K562 (cell line): ENCODE measurements around the gene CRADD. TPM values are rescaled to one million over a fixed set of nuclear protein-coding genes. Genes with fewer than 3 reads are reported as not detected.

Experiments
- BHLHE40 ChIP-seq: IDR thresholded peaks from 2 replicates; pipeline ENCODE4 v1.6.1; 2011; ENCODE audit warnings: low read length, improper control_type of control experiment
- CREB1 ChIP-seq, 2 experiments: sonication (generic) in 1 of 2; formaldehyde crosslinking in 1 of 2; IDR thresholded peaks; 2 replicates each; pipeline versions ENCODE4 v1.6.1 to v1.8.0; 2012 to 2022; ENCODE audit warnings: inconsistent platforms in 1 of 2, mild to moderate bottlenecking in 1 of 2, missing genetic modification reagents in 1 of 2, moderate library complexity in 1 of 2
- GATA2 ChIP-seq: sonication (generic); formaldehyde crosslinking; IDR thresholded peaks from 2 replicates; pipeline ENCODE4 v1.4.0; 2020; ENCODE audit warnings: mild to moderate bottlenecking, missing genetic modification reagents
- RAD51 ChIP-seq: fragments of 450-650 bp; IDR thresholded peaks from 2 replicates; pipeline ENCODE4 v1.7.1; 2016; ENCODE audit warnings: low read depth, mild to moderate bottlenecking, borderline replicate concordance
- TBL1XR1 ChIP-seq, 2 experiments: IDR thresholded peaks; 2 replicates each; pipeline ENCODE4 v1.6.1; 2012; ENCODE audit warnings: improper control_type of control experiment in 2 of 2, low read length in 2 of 2, mild to moderate bottlenecking in 1 of 2
- TOE1 ChIP-seq, 2 experiments: fragments of 450-650 bp in 1 of 2; sonication (generic) in 1 of 2; formaldehyde crosslinking in 1 of 2; IDR thresholded peaks; 2 replicates each; pipeline versions ENCODE4 v1.7.1 to v1.8.0; 2016 to 2022; ENCODE audit warnings: borderline replicate concordance in 2 of 2, mild to moderate bottlenecking in 2 of 2, antibody characterized with exemption in 1 of 2, inconsistent platforms in 1 of 2, low read depth in 1 of 2, missing genetic modification reagents in 1 of 2, moderate library complexity in 1 of 2
- ZNF239 ChIP-seq: fragments of 250-450 bp; sonication (Bioruptor Pico); IDR thresholded peaks from 2 replicates; pipeline ENCODE4 v1.4.0; 2020; ENCODE audit warnings: mild to moderate bottlenecking
- polyA plus RNA-seq, 8 experiments: library from polyadenylated mRNA; depleted of rRNA in 4 of 8; stranded (reverse) in 5 of 8; unstranded in 3 of 8; fragments of >200 nt; fragmentation: Nextera tagmentation in 2 of 8; fragmentation: Illumina TruSeq in 1 of 8; extraction: Ambion mirVana in 2 of 8; extraction: Trizol in 1 of 8; gene quantifications; 2 replicates each; pipeline versions ENCODE4 v1.2.1 to v1.2.3, GENCODE V29; 2011 to 2014; ENCODE audit warnings: inconsistent platforms in 1 of 8, missing spikeins in 1 of 8
- total RNA-seq, 7 experiments: library from RNA; depleted of rRNA in 6 of 7; stranded (reverse); fragments of >200 nt in 6 of 7; fragmentation: Illumina TruSeq in 2 of 7; extraction: Trizol in 2 of 7; gene quantifications; 2 replicates each; pipeline versions ENCODE4 v1.2.1 to v1.2.3, GENCODE V29; 2011 to 2021; ENCODE audit warnings: low replicate concordance in 1 of 7
- TF ChIP-seq, protein P1 (sequence below): fragments of 450-650 bp; formaldehyde crosslinking; IDR thresholded peaks from 2 replicates; pipeline ENCODE4 v1.4.0; 2020; ENCODE audit warnings: mild to moderate bottlenecking, moderate library complexity
- TF ChIP-seq, protein P2 (sequence below), 2 experiments: fragments of 450-650 bp; conservative IDR thresholded peaks; 2 replicates each; pipeline ENCODE4 v1.6.1; 2017; ENCODE audit warnings: mild to moderate bottlenecking in 2 of 2, moderate library complexity in 2 of 2
- TF ChIP-seq, protein P3 (sequence below): sonication (generic); formaldehyde crosslinking; IDR thresholded peaks from 2 replicates; pipeline ENCODE4 v1.8.0; 2022; ENCODE audit warnings: mild to moderate bottlenecking, missing genetic modification reagents

Gene CRADD
- total and polyA plus RNA-seq, 9 of the 15 experiments (the other 6 are each of a cell fraction or from before 2014, with no cell fraction given) = 20.5 to 41.1 (median 25.9) TPM

DNA sequence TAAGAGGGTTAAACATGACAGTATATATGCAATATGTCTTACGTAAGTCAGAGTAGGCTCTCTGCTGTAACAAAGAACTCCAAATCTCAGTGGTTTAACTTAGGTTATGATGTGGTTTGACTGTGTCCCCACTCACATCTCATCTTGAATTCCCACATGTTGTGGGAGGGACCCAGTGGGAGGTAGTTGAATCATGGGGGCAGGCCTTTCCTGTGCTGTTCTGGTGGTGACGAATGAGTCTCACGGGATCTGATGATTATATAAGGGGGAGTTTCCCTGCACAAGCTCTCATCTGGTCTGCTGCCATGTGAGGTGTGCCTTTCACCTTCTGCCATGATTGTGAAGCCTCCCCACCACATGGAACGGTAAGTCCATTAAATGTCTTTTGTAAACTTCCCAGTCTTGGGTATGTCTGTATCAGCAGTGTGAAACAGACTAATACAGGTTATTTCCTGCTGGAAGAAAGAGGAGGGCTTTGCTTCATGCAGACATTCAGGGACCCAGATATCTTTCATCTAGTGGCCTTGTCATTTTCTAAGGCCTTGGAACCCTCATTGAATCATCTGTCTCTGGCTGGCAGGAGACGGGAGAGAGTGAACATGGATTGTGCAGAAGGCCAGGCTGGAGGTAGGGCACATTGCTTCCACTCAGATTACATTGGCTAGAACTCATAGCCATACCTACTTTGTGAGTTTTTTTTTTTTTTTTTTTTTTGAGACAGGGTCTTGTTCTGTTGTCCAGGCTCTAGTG is 96.1 kb downstream of the CRADD start (continued):
- TF ChIP-seq, protein P1, sequence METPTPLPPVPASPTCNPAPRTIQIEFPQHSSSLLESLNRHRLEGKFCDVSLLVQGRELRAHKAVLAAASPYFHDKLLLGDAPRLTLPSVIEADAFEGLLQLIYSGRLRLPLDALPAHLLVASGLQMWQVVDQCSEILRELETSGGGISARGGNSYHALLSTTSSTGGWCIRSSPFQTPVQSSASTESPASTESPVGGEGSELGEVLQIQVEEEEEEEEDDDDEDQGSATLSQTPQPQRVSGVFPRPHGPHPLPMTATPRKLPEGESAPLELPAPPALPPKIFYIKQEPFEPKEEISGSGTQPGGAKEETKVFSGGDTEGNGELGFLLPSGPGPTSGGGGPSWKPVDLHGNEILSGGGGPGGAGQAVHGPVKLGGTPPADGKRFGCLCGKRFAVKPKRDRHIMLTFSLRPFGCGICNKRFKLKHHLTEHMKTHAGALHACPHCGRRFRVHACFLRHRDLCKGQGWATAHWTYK = no peak
- TF ChIP-seq CREB1 (IDR thresholded peaks at IDR 0.05) (peak; percentile 63; the same call in 1 of the 2 replicates), CREB1 (CRISPR knock-in tag; IDR thresholded peaks at IDR 0.05) (peak; percentile 84), TBL1XR1 (IDR thresholded peaks at IDR 0.05; ENCODE audit: low read length in 2 of 2) (no peak), TOE1 (IDR thresholded peaks at IDR 0.05; ENCODE audit: borderline replicate concordance) (peak; percentile 52; the same call in 1 of the 2 replicates), TOE1 (CRISPR knock-in tag; IDR thresholded peaks at IDR 0.05; ENCODE audit: borderline replicate concordance, low read depth) (no peak), GATA2 (CRISPR knock-in tag) (peak; percentile 42; the same call in 1 of the 2 replicates), RAD51 (peak; percentile 12; the same call in 1 of the 2 replicates), ZNF239 (CRISPR knock-in tag) (no peak), BHLHE40 (peak; percentile 86)
- TF ChIP-seq, protein P2, sequence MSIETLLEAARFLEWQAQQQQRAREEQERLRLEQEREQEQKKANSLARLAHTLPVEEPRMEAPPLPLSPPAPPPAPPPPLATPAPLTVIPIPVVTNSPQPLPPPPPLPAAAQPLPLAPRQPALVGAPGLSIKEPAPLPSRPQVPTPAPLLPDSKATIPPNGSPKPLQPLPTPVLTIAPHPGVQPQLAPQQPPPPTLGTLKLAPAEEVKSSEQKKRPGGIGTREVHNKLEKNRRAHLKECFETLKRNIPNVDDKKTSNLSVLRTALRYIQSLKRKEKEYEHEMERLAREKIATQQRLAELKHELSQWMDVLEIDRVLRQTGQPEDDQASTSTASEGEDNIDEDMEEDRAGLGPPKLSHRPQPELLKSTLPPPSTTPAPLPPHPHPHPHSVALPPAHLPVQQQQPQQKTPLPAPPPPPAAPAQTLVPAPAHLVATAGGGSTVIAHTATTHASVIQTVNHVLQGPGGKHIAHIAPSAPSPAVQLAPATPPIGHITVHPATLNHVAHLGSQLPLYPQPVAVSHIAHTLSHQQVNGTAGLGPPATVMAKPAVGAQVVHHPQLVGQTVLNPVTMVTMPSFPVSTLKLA (conservative IDR thresholded peaks at IDR 0.05) = peak; percentile 64 to 74
- TF ChIP-seq, protein P3, sequence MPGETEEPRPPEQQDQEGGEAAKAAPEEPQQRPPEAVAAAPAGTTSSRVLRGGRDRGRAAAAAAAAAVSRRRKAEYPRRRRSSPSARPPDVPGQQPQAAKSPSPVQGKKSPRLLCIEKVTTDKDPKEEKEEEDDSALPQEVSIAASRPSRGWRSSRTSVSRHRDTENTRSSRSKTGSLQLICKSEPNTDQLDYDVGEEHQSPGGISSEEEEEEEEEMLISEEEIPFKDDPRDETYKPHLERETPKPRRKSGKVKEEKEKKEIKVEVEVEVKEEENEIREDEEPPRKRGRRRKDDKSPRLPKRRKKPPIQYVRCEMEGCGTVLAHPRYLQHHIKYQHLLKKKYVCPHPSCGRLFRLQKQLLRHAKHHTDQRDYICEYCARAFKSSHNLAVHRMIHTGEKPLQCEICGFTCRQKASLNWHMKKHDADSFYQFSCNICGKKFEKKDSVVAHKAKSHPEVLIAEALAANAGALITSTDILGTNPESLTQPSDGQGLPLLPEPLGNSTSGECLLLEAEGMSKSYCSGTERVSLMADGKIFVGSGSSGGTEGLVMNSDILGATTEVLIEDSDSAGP (CRISPR knock-in tag) = no peak
